ENCODE measurements around the gene KCNH3.
"Not testable (repeated sequence)": the region's sequence is repeated elsewhere in the genome, so short reads cannot be mapped to it uniquely, and the experiment has no call there.

GRCh38 chr12:49605539-49605938, 66.7 kb downstream of the KCNH3 start, which contains the start of gene FAM186B:
- TF ChIP-seq CTCF, EZH2 (IDR thresholded peaks at IDR 0.05): not testable (repeated sequence)

All from neural progenitor cell (in vitro differentiated cells).